MM.1S (cell line): ENCODE data around the gene TMEM119.
"Not testable (repeated sequence)": the region's sequence is repeated elsewhere in the genome, so short reads cannot be mapped to it uniquely, and the experiment has no call there.

Experiments used
- EZH2 ChIP-seq: fragments of 300-600 bp; sonication (generic); optimal IDR thresholded peaks from 2 replicates; pipeline ENCODE3; 2017; ENCODE audit warnings: low read depth, mild to moderate bottlenecking, antibody characterized with exemption, low read length, mixed read lengths
- EZH2phosphoT487 ChIP-seq: fragments of 300-600 bp; sonication (generic); IDR thresholded peaks from 2 replicates; pipeline ENCODE4 v1.6.1; 2018; ENCODE audit warnings: antibody characterized with exemption, low read length
- TF ChIP-seq, protein P1 (sequence below): fragments of 300-600 bp; sonication (generic); IDR thresholded peaks from 2 replicates; pipeline ENCODE4 v1.5.1; 2016; ENCODE audit warnings: antibody characterized with exemption, low read length, mixed read lengths

DNA sequence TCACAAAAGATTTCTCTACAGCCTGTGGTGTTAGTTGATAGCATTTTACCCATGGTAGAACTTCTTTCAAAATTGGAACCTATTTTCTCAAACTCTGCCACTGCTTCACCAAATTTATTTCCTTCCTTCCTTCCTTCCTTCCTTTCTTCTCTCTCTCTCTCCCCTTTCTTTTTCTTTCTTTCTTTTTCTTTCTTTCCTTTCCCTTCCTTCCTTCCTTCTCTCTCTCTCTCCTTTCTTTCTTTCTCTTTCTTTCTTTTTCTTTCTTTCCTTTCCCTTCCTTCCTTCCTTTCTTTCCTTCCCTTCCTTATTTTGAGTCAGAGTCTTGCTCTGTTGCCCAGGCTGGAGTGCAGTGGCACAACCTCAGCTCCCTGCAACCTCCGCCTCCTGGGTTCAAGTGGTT, 23.6 kb downstream of the TMEM119 start:
- TF ChIP-seq, protein P1, sequence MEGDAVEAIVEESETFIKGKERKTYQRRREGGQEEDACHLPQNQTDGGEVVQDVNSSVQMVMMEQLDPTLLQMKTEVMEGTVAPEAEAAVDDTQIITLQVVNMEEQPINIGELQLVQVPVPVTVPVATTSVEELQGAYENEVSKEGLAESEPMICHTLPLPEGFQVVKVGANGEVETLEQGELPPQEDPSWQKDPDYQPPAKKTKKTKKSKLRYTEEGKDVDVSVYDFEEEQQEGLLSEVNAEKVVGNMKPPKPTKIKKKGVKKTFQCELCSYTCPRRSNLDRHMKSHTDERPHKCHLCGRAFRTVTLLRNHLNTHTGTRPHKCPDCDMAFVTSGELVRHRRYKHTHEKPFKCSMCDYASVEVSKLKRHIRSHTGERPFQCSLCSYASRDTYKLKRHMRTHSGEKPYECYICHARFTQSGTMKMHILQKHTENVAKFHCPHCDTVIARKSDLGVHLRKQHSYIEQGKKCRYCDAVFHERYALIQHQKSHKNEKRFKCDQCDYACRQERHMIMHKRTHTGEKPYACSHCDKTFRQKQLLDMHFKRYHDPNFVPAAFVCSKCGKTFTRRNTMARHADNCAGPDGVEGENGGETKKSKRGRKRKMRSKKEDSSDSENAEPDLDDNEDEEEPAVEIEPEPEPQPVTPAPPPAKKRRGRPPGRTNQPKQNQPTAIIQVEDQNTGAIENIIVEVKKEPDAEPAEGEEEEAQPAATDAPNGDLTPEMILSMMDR, result not testable (repeated sequence)
- TF ChIP-seq EZH2, EZH2phosphoT487: not testable (repeated sequence)
